Keratinocyte (primary cell): Measurements from ENCODE around the gene CFAP299.

ENCODE experiments used
- EZH2 ChIP-seq: IDR thresholded peaks from one replicate; pipeline ENCODE4 v1.6.1; 2012; ENCODE audit warnings: inconsistent platforms, mild to moderate bottlenecking, low read length, moderate library complexity
- TF ChIP-seq, protein P1 (sequence below), 3 experiments: IDR thresholded peaks in 1 of 3; conservative IDR thresholded peaks in 1 of 3; optimal IDR thresholded peaks in 1 of 3; 2 replicates in 2 of 3; 3 replicates in 1 of 3; pipeline versions ENCODE3 to v1.5.1; 2011; ENCODE audit warnings: low read length in 3 of 3, mild to moderate bottlenecking in 3 of 3, moderate library complexity in 2 of 3, control low read depth in 1 of 3, inconsistent platforms in 1 of 3; ENCODE audit not compliant: insufficient read depth in 2 of 3; ENCODE audit errors: extremely low read depth in 1 of 3

DNA sequence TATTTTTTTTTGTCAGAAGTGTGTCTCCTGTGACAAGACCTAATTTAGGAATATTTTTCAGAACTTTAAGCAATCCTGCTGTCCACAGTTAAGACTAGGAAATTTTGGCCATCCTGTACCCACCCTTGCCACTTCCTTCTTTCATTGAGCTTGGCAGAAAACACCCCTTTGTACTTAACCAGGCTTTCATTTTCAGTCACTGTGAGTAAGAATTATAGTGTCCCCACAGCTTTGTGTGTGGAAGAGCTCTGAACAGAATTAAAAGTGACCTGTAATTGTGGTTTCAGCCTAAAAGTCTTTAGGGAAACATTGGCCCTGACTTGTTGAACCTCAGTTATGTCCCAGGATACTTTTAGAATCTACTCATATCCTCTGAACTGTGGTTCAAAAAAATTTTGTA is 541.3 kb downstream of the CFAP299 start:
- TF ChIP-seq EZH2 = no peak
- TF ChIP-seq, protein P1, sequence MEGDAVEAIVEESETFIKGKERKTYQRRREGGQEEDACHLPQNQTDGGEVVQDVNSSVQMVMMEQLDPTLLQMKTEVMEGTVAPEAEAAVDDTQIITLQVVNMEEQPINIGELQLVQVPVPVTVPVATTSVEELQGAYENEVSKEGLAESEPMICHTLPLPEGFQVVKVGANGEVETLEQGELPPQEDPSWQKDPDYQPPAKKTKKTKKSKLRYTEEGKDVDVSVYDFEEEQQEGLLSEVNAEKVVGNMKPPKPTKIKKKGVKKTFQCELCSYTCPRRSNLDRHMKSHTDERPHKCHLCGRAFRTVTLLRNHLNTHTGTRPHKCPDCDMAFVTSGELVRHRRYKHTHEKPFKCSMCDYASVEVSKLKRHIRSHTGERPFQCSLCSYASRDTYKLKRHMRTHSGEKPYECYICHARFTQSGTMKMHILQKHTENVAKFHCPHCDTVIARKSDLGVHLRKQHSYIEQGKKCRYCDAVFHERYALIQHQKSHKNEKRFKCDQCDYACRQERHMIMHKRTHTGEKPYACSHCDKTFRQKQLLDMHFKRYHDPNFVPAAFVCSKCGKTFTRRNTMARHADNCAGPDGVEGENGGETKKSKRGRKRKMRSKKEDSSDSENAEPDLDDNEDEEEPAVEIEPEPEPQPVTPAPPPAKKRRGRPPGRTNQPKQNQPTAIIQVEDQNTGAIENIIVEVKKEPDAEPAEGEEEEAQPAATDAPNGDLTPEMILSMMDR (optimal IDR thresholded peaks at IDR 0.05 in 1 of 3, IDR thresholded peaks at IDR 0.05 in 1 of 3, conservative IDR thresholded peaks at IDR 0.05 in 1 of 3; ENCODE audit: extremely low read depth in 1 of 3, insufficient read depth in 2 of 3, low read length in 3 of 3) = no peak
